Measurements from ENCODE around the gene CALCOCO1.
A peak's percentile ranks its signal among the peaks of the same experiment; 100 is the strongest.

The CALCOCO1 gene

GRCh38 chr12:53751336-53752191 is 24.3 kb upstream of the CALCOCO1 start, which contains the start of gene CISTR:
CISTR (minus strand) TSS chr12:53751979.
- peak; percentile 46 for DNase-seq

- peak; percentile 20 for DNase-seq
These were observed 23.6 kb upstream of the CALCOCO1 start for GRCh38 chr12:53750812-53751335.

GRCh38 chr12:53749986-53750811 is 22.9 kb upstream of the CALCOCO1 start:
- DNase-seq = no peak

GRCh38 chr12:53748072-53748840 is 21.0 kb upstream of the CALCOCO1 start:
- DNase-seq = no peak

- no peak for DNase-seq
These were observed 19.8 kb upstream of the CALCOCO1 start for GRCh38 chr12:53747095-53747494.

GRCh38 chr12:53746592-53747092 is 19.4 kb upstream of the CALCOCO1 start:
- DNase-seq = peak; percentile 86

- no peak for DNase-seq
These were observed 17.5 kb upstream of the CALCOCO1 start for GRCh38 chr12:53744751-53745150.

- no peak for DNase-seq
These were observed 16.8 kb upstream of the CALCOCO1 start for GRCh38 chr12:53744130-53744441.

GRCh38 chr12:53743266-53744129 is 16.2 kb upstream of the CALCOCO1 start:
- peak; percentile 54 for DNase-seq

- DNase-seq = no peak
These were observed 12.9 kb upstream of the CALCOCO1 start for GRCh38 chr12:53740130-53740491.

- DNase-seq = no peak
These were observed 12.2 kb upstream of the CALCOCO1 start for GRCh38 chr12:53739214-53740129.

- peak; percentile 36 for DNase-seq
These were observed 11.4 kb upstream of the CALCOCO1 start for GRCh38 chr12:53738406-53739213.

- DNase-seq = no peak
These were observed 10.7 kb upstream of the CALCOCO1 start for GRCh38 chr12:53737951-53738405.

GRCh38 chr12:53737093-53737808 is 10.0 kb upstream of the CALCOCO1 start:
- no peak for DNase-seq

- DNase-seq = no peak
These were observed 9.3 kb upstream of the CALCOCO1 start for GRCh38 chr12:53736592-53736991.

- DNase-seq = no peak
These were observed 8.3 kb upstream of the CALCOCO1 start for GRCh38 chr12:53735556-53735955.

- no peak for DNase-seq
These were observed 7.2 kb upstream of the CALCOCO1 start for GRCh38 chr12:53734425-53734824.

- DNase-seq = no peak
These were observed 6.6 kb upstream of the CALCOCO1 start for GRCh38 chr12:53733807-53734200.
